ENCODE data around the gene HTR2A. TPM values are rescaled to one million over a fixed set of nuclear protein-coding genes. Genes with fewer than 3 reads are reported as not detected.

Gene HTR2A
- total and polyA plus RNA-seq, 2 donors (not counting 3 experiments of a cell fraction or from before 2014, with no cell fraction given), result not detected

DNA sequence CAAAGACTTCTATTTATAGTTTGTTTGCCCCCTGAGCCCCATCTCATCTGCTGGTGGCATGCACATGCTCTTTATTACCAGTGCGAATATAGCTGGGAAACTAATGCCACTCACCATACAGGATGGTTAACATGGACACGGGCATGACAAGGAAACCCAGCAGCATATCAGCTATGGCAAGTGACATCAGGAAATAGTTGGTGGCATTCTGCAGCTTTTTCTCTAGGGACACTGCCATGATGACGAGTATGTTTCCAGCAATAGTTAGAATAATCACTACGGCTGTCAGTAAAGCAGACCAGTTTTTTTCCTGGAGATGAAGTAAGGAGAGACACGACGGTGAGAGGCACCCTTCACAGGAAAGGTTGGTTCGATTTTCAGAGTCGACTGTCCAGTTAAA is 1.5 kb downstream of the HTR2A start:
- CTCF ChIA-PET, result interaction anchor here (1.0 to 2.0 kb wide), 3 partner anchors 9 to 1873 kb away, joined by 3 to 6 read pairs (median 6); no protein-coding TSS in a partner anchor

More for the DNA sequence above, 1.5 kb downstream of the HTR2A start:
- FAIRE-seq, result no peak
- Histone ChIP-seq H4K20me1 (replicated peaks; ENCODE audit: control insufficient read depth, extremely low read depth, insufficient read depth, low read length) (no peaks in the 10 kb centered on the region), H3K36me3 (ENCODE audit: control insufficient read depth in 2 of 2, extremely low read depth in 1 of 2, insufficient read depth in 2 of 2, low read length in 2 of 2) (no peaks in the 10 kb centered on the region), H3K9me3 (replicated peaks; ENCODE audit: control insufficient read depth, insufficient read depth, low read length) (no peaks in the 10 kb centered on the region), H3K27me3 (ENCODE audit: control insufficient read depth in 2 of 2, insufficient read depth in 2 of 2, low read length in 2 of 2) (peaks cover 4 to 15% of the 10 kb centered on the region in 2 experiments), H2AFZ (ENCODE audit: low read depth, low read length) (no peak overlapping the region), H3K4me3 (replicated peaks in 1 of 3; ENCODE audit: insufficient read depth in 1 of 3, low read depth in 1 of 3, low read length in 3 of 3) (no peak overlapping the region), H3K79me2 (ENCODE audit: control insufficient read depth, insufficient read depth, low read length) (no peaks in the 10 kb centered on the region), H3K9me1 (replicated peaks; ENCODE audit: control insufficient read depth, extremely low read depth, insufficient read depth, low read length) (no peaks in the 10 kb centered on the region), H3K4me1 (ENCODE audit: control insufficient read depth, extremely low read depth, insufficient read depth, low read length) (no peaks in the 10 kb centered on the region), H3K9ac (replicated peaks; ENCODE audit: extremely low read depth, insufficient read depth, low read length) (no peak overlapping the region), H3K4me2 (ENCODE audit: insufficient read depth, low read length) (no peak overlapping the region), H3K27ac (ENCODE audit: insufficient read depth, low read depth, low read length) (no peak overlapping the region)
- dilution Hi-C loops (cut with MboI; ENCODE audit: extremely low pct_ligation_motif_present, low sequenced_read_pairs), result no loop called here
- POLR2A ChIA-PET, result no interaction called here
- no TSS peak for BruUV-seq (replicated peaks)
- DNase-seq (ENCODE audit: low read depth, low spot score), result no peak
- TF ChIP-seq FOS (IDR thresholded peaks at IDR 0.05; ENCODE audit: borderline replicate concordance, insufficient read depth, low read length), result no peak
- TF ChIP-seq, protein P1, sequence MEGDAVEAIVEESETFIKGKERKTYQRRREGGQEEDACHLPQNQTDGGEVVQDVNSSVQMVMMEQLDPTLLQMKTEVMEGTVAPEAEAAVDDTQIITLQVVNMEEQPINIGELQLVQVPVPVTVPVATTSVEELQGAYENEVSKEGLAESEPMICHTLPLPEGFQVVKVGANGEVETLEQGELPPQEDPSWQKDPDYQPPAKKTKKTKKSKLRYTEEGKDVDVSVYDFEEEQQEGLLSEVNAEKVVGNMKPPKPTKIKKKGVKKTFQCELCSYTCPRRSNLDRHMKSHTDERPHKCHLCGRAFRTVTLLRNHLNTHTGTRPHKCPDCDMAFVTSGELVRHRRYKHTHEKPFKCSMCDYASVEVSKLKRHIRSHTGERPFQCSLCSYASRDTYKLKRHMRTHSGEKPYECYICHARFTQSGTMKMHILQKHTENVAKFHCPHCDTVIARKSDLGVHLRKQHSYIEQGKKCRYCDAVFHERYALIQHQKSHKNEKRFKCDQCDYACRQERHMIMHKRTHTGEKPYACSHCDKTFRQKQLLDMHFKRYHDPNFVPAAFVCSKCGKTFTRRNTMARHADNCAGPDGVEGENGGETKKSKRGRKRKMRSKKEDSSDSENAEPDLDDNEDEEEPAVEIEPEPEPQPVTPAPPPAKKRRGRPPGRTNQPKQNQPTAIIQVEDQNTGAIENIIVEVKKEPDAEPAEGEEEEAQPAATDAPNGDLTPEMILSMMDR (IDR thresholded peaks at IDR 0.05; ENCODE audit: extremely low read depth in 1 of 2, insufficient read depth in 1 of 2, low read depth in 1 of 2, low read length in 2 of 2), result no peak
- TF ChIP-seq, protein P2, sequence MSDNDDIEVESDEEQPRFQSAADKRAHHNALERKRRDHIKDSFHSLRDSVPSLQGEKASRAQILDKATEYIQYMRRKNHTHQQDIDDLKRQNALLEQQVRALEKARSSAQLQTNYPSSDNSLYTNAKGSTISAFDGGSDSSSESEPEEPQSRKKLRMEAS (IDR thresholded peaks at IDR 0.05; ENCODE audit: insufficient read depth, insufficient read length), result no peak
- TF ChIP-seq GATA2 (IDR thresholded peaks at IDR 0.05; ENCODE audit: insufficient read depth, insufficient read length, low read depth, low read length), result no peak
- TF ChIP-seq POLR2AphosphoS5 (IDR thresholded peaks at IDR 0.05; ENCODE audit: insufficient read depth, low read depth, low read length), result no peak
- no peak for TF ChIP-seq POLR2A (IDR thresholded peaks at IDR 0.05; ENCODE audit: low read depth, low read length)
- no peak for TF ChIP-seq EZH2 (IDR thresholded peaks at IDR 0.05; ENCODE audit: borderline replicate concordance, low read depth, low read length, severe bottlenecking)
- no peak for TF ChIP-seq JUN (IDR thresholded peaks at IDR 0.05; ENCODE audit: borderline replicate concordance, insufficient read depth, insufficient read length, low read depth)
- TF ChIP-seq MYC (IDR thresholded peaks at IDR 0.05; ENCODE audit: low read depth, low read length), result no peak
- intact Hi-C loops (cut with micrococcal nuclease), result no loop called here
